NOMO-1 treated with dmso at 0.1 percent for 144 hours (cell line): ENCODE measurements around the gene ASTN1.

ENCODE experiments used
- DNase-seq: peaks from one replicate; lab custom pipeline; 2025; ENCODE audit not compliant: unreplicated experiment; lab: John Stamatoyannopoulos, UW

ASTN1 gene

DNA sequence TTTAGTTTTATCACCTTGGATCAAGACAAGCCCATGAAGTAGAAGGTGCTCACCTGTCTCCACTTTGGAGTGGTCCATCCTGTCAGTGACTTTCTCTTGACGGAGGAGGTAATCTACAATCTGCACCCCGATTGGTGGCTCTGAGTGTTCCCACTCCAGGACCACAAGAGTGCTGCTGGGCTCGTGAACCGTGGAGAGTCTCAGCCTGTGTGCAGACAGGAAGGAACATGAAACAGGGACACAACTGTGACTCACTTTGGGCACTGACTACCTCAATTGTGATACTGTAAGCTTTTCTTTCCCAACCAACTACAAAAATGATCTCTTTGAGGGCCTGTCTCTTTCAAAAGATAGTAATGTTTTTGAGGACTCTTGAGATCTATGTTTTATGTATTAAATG is 280.2 kb downstream of the ASTN1 start:
- no peak for DNase-seq

DNA sequence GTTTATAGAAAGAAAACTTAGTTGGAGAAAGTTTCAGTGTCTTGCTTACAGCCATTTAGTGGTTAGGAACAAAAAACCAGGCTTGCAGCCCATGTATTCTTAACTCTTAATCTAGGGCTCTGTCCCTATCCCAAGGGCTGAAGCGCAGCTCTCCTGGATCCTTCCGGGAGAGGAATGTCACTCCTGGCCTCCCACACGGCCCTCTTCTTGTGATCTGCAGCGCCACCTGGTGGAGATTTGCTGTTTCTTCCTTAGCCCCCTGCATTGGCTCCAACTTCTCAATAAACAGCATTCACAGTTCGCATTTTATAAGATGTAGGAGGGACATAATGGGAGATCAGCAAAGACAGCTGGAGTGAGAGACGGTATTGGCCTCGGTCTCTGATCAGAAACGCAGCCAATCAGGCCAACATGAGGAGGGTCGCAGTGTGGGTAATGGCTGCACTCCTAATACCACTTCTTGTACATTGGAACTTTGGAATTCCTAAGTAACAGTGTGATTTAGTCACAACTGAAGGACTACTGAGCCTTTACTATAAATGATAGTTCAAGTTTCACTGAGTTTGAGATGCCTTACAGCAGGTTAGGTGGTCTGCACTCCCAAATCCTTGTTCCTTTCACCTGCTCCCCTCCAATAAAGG is 283.4 kb downstream of the ASTN1 start:
- no peak for DNase-seq

DNA sequence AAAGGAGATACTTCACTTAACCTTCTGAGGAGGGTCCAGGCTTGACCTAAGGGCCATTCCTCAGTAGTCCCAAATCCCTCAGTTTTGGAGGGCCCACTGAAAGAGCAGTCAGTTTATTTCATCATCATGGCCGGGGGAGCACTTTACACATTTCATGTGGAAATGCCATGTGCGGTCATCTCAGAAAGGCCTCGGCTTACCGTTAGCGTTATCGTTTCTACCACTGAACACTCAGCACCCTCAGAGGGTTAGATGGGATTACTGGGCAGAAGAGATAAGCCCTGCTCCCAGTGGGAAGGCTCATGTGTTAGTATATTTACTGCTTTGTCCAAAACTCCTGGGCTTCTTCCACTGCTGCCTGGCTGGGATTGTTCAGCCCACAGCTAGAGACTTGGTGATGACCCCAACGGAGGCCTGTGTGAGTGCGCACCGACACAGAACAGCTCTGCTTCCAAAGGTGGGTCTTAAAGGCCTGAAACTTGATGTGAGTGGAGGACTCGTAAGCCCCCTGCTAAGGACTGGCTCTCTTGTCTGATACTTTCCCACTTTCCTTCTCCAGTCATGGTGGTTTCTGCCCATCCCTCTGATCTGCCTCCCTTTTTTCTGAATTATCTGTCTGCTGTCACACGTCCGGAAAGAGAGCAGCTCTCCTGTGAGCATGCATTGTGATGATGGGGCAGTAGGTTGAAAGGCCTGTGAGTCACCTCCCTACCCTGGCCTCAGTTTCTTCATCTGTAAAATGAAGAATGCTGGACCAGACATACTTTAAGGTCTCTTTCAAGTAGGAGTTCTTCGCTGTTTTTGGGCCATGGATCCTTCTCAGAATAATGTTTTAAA is 284.5 kb downstream of the ASTN1 start:
- DNase-seq: no peak

DNA sequence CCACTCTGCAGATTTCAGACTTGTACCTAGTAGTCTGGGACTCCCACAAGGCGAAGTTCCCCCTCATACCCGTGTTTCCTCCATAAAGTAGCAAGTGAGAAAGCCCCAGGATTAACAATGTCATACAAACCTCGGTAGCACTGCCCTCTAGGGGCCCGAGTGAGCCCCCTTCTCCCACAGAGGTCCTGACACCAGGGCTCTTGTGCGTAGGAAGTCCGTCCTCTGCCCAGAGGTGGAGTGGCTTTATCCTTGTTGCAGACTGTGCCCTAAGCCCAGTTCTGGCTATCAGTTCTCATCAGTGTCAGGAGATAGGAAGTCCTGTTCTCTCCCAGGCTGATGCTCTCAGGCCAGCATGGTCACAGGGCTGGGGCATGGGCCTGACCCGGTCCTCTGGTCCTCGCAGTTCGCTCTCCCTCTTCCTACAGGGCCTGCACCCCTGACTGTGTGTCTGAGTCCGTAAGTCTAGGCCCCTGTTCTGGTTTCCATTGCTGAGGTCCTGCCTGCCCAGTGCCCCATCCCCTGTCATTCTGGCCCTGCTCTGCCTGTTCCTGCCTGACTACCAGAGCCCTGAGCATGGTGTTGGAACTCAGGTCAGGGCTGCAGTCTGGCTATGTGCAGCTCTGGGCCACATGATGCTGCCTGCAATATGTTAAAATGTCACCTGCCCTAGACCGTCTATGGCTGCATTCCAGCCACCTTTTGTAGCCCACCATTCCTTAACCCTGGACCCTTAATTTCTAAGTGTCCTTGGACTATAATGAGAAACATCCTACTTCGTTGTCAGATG is 285.6 kb downstream of the ASTN1 start:
- no peak for DNase-seq

DNA sequence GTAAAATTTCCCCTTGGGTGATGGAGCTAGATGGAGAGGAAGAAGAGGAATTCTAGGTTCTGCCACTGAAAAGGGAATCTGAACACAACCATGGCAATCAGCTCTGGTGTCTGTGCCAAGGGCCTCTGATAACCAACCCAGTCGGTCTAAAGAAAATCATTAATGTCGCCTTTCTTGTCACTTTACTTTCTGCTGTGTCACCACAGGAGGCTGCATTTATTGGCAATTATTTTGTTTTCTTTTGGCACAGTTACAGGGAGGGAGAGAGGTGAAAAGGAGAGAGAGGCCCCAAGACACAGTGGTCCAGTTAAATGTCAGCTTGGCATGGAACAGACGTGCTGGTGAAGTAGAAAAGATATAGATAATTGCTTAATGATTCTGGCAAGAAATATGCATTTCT is 287.0 kb downstream of the ASTN1 start:
- no peak for DNase-seq

DNA sequence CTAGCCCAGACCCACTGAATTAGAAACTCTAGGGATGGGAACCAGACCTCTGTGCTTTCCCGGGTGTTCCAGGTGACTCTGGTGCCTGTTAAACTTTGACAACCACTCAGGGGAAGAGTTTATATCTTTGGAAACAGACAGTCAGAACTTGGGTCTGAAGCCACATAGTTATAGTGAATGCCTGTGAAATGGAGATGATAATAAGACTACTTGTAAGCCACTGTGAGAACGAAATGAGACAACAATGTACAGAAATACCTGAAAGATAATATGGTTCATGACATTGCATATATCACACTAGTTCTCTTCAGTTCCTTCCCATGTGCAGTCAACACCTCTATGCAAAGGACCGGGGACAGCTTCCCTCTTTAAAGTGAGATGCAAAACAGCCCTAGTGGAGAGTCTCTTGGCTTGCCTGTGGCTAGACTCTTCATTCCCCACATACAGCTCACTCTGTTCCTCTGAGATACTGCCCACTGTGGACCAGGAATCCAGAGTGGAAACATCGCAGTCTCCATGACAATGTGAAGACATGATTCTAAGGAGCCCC is 287.5 kb downstream of the ASTN1 start:
- no peak for DNase-seq

DNA sequence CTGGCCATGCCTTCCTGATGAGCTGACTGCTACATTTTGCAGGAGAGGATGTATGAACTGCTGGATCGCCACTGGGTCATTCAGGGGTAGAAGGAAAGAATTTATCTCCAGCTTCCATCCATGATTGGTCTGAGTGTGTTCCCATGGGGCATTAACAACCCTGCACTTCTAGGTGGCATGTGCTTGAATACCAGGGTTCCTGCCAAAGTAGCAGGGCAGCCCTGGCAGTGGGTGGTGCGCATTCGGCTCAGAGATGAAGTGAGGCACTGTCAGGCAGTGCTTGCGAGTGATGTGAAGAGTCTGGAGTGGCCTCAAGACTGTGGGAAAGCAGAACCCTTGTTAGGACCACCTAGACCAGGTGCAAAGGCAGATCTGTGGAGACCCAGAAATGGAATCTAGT is 294.9 kb downstream of the ASTN1 start:
- no peak for DNase-seq

DNA sequence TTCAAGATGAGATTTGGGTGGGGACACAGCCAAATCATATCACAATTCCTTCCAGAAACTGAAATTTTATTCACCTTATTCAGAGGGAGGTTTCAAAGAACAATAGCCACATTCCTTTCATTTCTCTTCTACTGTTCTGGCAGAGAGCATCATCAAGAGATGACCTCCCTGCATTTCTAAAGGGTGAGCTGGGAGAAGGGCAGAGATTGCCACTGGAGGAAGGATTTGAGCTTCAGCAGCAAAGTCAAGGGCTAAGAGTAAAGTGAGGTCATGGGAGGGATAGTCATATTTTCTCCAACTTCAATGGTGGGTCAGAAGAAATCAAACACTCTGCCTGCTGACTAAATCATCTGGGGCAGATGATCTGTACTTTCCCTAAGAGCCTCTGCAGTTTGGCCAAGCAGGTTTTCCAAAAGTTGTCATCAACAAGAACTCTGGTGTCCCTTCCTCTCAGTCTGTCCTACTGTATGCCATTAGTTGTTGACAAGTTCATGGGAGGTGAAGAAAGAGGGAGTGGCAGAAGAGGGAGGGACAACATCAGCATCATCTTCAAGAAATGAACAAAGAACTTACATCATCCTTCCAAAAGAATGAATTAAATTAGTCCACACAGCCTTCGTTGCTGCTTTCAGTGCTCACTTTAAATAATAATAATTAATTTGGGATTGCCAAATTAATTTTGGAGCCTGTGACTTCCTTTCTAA is 298.3 kb downstream of the ASTN1 start:
- DNase-seq: no peak

DNA sequence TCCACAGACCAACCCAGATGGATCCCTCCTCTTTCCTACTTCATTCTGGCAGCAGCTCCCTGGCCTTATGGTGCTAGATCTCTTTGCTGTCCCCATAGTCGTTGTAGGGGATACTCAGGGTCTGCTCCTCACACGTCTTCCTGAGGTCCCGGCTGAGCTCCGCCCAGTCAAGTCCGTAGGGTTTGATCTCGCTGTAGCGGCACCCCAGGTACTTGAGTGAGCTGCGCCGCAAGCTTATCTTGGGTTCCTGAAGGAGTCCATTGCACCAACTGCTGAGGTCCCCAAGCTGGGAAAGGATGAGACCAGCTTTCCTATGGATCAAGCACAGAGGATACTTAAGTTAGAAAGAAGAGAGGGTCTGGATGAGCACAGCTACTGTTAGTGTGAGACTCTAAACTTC is 300.3 kb downstream of the ASTN1 start:
- no peak for DNase-seq

DNA sequence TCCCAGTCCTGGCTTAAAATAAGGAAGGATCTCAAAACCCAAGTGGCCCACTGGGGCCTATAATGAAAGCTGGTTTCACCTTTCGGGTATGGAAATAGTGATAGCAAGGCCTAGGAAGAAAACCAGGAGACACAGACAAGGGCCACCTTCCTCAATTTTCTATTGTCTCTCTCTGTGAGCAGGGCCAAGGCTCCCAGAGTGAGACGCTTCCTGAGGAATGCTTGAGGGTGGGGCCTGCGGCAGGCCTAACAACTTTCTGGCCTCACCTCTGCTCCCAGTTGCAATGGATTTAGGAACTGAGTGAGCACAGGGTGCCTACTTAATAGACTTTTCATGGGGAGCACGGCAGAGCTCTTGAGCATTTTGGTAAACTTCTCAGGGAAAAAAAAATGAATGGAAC is 300.9 kb downstream of the ASTN1 start:
- no peak for DNase-seq

DNA sequence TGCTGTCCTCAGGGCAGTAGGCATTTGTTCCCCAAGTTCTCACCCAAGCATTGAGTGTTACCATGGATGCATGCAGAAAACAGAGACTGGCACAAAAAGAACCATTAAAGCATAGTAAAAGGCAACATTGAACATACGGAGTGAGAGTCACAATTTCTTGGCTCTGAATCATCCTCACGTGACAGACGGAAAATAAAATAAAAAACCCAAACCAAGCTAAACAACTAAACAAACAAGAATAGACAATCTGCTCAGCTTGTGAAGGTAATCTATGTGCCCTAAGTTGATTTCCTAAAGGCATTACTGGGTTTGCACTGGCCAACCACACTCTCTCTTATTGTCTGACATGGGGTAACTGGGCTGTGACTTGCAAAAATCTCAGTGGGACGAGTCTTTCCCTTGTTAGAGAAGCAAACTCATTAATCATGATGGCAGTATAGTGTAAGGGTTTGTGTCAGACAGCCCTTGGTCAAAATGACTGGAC is 306.0 kb downstream of the ASTN1 start:
- no peak for DNase-seq

DNA sequence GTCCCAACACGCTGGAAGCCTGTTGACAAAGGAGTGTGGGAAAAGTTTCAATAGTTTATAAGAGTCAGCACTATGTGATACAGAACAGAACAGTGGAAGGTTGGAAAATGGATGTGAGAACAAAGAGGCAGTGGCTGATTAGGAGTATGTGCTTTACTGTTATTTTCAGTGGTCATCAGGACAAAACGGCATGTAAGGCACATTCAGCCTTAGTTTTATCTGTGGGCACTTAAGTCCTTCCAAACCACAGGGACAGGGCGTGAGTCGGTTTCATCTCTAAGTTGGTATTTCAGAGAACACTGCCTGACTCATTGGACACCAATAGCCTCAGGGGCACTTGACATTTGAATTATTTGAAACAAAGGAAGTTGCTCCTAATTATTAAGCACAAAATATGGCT is 306.9 kb downstream of the ASTN1 start:
- no peak for DNase-seq

DNA sequence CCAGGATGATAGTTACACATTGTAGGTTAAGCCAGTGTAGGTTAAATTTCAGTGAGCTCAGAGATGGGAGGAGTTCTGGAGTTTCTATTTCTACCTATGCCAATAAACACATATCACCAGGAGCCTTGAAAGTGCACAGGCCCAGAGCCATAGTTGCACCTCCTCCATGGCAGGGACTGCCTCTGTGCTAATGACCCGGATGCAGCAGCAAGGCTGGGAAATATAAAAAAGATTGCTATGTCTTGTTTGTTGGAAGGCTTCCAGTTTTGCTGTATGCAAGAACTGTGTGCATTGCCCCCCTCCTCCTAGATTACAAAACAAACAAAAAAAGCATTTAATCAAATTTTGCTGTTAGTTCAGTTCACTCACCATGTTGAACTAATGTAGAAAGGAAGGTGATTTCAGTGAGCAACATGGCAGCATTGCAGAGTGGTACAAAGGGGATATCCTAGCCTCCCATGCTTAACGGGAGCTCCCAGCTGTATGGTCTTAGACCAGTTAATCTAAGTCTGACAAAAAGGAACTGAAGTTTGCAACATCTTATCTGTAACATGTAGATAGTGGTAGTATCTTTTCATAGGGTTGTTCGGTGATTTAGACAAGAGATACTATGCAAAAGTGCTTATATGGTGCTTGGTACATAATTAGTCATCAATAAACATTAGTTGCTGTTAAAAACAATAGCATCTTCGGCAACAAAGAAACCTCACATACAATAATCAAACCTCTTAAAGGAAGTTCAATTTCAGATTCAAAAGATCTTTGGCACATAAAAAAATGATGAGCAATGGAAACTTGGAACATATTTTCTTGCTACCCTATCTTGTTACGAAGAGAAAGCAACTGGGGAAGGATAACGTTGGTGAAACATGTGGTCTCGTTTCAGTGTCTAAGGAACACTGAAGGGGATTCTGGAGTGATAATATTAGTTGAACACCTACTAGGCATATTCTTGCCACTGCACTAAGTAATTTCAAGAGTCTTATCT is 309.5 kb downstream of the ASTN1 start:
- no peak for DNase-seq

DNA sequence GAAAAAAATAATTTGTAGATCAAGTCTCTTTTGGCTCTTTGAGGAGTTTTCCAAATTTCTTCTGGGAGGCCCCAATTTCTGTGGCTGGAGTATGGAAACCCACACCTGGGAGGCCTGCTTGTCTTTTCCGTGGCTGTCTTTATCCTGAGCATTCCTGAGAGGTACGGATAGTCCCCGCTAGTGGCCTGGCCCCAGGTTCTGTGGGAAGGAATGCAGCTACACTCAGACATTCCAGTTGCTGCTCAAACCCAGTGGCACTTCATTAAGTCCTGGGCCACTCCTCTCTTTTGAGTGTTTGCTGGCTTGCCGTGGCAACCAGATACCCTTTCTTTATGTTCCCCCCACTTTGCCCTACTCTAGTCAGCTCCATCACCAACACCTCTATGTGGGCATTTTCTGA is 310.4 kb downstream of the ASTN1 start:
- no peak for DNase-seq

DNA sequence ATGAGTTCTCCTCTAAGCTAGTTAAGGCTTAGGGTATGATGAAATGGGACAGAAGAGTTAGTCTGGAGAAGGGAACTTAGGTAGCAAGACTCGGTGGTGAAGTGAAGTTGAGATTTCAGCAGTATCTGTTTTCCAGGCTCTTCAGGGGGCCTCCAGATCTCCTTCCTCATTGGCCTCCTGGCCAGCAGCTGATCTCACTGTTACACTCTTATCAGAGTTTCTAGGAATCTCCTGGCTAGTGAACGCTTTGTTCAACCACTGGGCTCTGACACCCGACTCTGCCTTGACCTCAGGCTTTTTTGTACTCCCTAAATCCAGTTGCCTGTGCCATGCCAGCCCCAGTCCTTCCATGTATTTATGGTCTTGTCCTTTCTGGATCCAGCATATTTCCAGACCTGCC is 311.0 kb downstream of the ASTN1 start:
- DNase-seq: no peak

DNA sequence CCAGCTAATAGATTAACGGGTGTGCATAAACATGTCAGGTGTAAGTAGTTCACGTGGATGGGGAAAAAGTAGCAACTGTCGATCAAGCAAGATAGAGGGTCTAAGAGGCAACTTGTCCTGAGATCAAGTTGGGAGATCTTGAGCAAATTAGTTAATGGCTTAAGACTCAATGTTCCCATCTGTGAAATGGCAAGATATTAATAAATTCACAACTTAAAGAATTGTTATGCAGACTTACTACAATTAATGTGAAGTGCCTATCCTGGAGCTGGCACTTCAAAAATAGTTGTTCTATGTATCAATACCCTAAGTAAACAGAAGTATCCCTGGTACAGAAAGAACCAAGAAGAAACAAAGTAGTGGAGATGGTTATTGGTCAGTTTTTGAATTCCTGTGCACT is 312.4 kb downstream of the ASTN1 start:
- no peak for DNase-seq

DNA sequence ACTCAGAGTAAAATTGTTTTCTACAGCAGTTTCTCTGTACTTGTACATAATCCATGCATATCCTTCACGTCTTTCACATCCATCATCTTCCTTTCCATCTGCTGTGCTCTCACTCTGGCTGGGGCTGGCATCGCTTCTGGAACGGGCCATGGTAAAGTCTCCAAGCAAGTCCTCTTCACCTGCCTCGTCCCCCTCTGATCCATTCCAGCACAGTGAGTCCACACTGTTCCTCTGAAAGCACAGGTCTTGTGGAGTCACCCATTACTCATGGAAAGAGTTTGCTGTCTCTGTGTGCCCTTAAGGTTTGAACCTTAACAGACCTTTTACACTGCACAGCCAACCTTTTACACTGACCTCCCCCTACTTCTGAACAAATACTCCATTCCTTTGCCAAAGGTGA is 313.6 kb downstream of the ASTN1 start:
- no peak for DNase-seq

DNA sequence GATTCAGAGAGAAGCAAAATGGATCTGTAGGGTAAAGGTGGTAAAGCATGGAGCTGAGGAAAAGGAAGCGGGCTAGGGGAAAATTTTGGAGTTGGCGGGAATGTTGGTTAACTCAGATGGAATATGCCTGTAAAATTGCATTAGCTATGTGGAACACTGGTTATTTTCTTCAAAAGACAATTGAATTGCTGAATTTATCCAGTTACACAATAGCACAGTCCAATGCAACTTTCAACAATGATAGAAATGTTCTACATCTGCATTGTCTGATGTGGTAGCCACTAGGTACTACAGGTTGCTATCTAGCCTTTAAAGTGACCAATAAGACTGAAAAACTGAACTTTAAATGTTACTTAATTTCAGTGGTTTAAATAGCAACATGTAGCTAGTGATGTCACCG is 315.2 kb downstream of the ASTN1 start:
- DNase-seq: no peak

DNA sequence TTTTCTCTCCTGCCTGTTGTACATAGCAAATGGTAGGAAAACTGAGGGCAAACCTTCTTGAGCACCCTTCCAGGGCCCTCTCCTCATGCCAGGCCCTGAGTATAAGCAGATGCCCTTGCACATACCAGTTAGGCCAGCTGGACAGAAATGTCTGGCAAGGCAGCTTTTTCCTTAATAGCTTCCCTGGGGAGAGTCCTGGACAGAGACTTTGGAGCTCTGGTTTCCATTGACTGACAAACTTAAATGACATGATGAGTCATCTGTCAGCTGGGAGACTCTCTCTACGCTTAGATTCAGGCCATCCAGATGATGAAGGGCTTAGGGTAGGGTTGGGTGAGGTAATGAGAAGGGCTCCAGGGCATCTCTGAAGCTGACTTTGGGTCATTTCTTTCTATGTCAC is 317.5 kb downstream of the ASTN1 start:
- no peak for DNase-seq
